GM12874 (cell line): ENCODE results near the gene RAX.

Experiments
- CTCF ChIP-seq: IDR thresholded peaks from 2 replicates; pipeline ENCODE4 v1.5.1; 2011; ENCODE audit warnings: low read depth, mild to moderate bottlenecking, control low read depth, low read length, moderate library complexity; ENCODE audit not compliant: insufficient read depth

RAX gene

DNA sequence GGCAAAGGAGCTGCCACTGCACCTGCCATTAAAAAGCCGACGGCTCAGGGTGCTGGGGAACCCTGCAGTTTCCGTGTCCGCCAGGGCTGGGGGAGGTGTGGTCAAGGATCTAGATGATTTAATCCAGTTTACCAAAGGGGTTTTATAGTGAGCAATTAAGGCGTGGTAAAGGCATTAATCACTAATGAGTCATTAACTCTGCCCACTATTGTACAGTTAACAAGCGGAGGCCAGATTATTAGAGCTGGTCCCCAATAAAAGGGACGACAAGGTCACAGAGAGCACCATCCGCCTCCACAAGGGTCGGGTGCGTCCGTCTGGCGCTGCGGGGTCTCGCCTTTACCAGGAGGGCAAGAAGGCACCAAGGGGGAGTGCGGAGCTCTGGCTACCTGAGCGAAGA is 9.6 kb downstream of the RAX start:
- TF ChIP-seq CTCF: no peak

DNA sequence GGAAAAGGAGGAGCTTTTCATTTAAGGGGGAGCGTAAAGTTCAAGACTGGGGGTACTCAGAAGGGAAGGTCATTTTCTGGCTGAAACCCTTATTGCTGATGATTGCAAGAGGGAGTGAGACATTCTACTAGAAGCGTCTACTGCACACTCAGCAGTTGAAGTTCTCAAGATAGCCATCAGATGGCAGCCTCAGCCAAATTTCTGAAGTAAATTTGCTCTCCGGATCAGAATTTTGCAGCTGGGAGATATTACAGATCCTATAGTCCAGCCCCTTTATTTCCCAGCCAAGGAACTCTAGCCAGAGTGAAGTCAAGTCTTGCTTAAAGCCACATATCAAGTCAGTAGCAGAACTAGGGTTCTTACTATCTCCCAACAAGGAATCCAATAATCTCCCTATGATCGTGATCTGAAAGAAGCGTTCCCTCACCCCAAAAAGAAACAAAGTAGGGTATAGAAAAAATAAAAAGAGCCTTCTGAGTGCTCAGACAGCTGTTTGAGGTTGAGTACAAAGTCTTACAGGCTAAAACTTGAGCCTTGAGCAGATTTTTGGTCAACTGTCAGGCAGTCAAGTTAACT is 24.0 kb downstream of the RAX start:
- TF ChIP-seq CTCF: peak; percentile 64

GRCh38 chr18:59246796-59247195 is 26.5 kb downstream of the RAX start:
- TF ChIP-seq CTCF: no peak

DNA sequence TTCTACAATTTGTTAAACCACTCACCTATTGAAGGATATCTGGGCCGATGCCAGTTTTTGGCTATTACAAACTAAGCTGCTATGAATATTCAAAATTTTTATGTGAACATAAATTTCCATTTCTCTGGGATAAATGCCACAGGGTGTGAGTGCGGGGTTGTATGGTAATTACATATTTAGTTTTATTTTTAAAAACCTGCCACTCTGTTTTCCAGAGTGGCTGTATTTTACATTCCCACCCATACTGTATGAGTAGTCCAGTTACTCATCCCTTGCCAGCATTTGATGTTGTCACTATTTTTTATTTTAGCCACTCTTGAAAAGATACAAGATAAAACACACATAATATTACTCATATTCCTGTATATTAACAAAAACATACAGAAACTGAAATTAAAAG is 30.3 kb downstream of the RAX start:
- no peak for TF ChIP-seq CTCF

DNA sequence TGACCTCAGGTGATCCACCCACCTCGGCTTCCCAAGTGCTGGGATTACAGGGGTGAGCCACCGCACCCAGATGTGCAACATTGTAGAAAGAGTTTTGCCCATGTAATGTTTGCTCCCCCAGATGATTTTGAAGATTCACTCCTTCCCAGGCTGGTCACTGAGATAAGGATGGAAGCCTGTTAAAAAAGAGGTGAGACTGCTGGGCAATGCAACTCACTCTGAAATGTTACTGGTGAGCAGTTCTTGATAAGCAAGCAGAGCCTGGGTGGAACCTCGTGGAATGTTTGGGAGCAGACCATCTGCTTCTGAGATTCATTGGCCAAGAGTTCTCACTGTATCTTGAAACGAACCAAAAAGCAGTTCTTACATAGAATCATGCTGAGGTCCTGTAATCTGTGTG is 33.6 kb downstream of the RAX start:
- no peak for TF ChIP-seq CTCF

DNA sequence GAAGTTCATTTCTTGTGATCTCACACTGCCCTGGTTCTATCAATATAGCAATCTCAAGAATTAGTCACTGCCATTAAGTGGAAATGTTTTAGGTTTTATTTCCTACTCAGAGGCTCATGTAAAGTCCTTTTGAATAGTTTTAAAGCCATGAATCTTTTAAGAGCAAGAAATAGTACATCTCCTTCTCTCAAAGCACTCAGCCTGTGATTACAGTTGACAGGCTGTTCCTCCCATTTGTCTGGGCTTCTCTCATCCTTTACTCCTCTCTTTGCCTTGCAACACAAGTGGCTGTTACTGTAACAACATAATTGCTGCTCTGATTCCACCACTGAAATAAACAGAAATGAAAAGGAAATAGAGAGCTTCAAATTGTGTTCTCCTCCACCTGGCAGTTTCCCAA is 34.9 kb downstream of the RAX start:
- no peak for TF ChIP-seq CTCF

- no peak for TF ChIP-seq CTCF
Observed at GRCh38 chr18:59233017-59233410, 40.2 kb downstream of the RAX start.
